Urinary bladder (tissue), 4 donors: ENCODE measurements around the gene FKBP2. TPM values are rescaled to one million over a fixed set of nuclear protein-coding genes. Genes with fewer than 3 reads are reported as not detected.
"Not testable (repeated sequence)": the region's sequence is repeated elsewhere in the genome, so short reads cannot be mapped to it uniquely, and the experiment has no call there.

Experiments
- DNase-seq: peaks from one replicate; pipeline ENCODE4 v3.0.0-alpha.2; 2015; ENCODE audit errors: extremely low spot score
- H3K27ac ChIP-seq: one replicate; pipeline ENCODE4 v1.5.1; 2013; ENCODE audit warnings: low read depth, mild to moderate bottlenecking, moderate library complexity
- H3K36me3 ChIP-seq: one replicate; pipeline ENCODE4 v1.6.1; 2013; ENCODE audit warnings: mild to moderate bottlenecking, moderate library complexity; ENCODE audit not compliant: insufficient read depth
- H3K4me1 ChIP-seq: one replicate; pipeline ENCODE4 v1.6.1; 2013; ENCODE audit warnings: mild to moderate bottlenecking, moderate library complexity; ENCODE audit not compliant: insufficient read depth
- H3K4me3 ChIP-seq: one replicate; pipeline ENCODE4 v1.5.1; 2013; ENCODE audit warnings: low read depth, low read length
- WGBS: extraction: QIAGEN DNeasy Blood & Tissue Kit; methylation state at CpG from one replicate; pipeline ENCODE4 v1.1.7; 2013; 5-methylcytosine and 5-hydroxymethylcytosine counted together
- polyA plus RNA-seq: library from polyadenylated mRNA; stranded (reverse); fragments of 200-250 nt; gene quantifications from one replicate; pipeline ENCODE4 v1.2.3, GENCODE V29; 2013
- total RNA-seq: library from RNA; depleted of rRNA; stranded (reverse); fragments of >200 nt; gene quantifications from one replicate; pipeline ENCODE4 v1.2.3, GENCODE V29; 2014
- donor health status: healthy with polysubstance abuse.
- donor health status: healthy.

FKBP2 gene
- total and polyA plus RNA-seq, 2 donors, result 29.2 to 167 TPM

- DNase-seq, result no peak
- Histone ChIP-seq H3K4me1 (no peaks in the 10 kb centered on the region), H3K36me3 (no peaks in the 10 kb centered on the region), H3K27ac (peak overlapping the region; percentile 62), H3K4me3 (peak overlapping the region; percentile 56)
- WGBS, result 11% methylated on average over 6 of the region's 6 CpGs
Measured at GRCh38 chr11:64245401-64245796, 4.5 kb downstream of the FKBP2 start.

GRCh38 chr11:64245797-64246620, 5.1 kb downstream of the FKBP2 start:
- WGBS, result under 1% methylated on average over 46 of the region's 46 CpGs
- H3K36me3 ChIP-seq, result no peaks in the 10 kb centered on the region
- no peak for DNase-seq
- H3K4me3 ChIP-seq, result peak overlapping the region; percentile 56
- peak overlapping the region; percentile 62 for H3K27ac ChIP-seq
- no peaks in the 10 kb centered on the region for H3K4me1 ChIP-seq

GRCh38 chr11:64246621-64246870, 5.7 kb downstream of the FKBP2 start:
- H3K4me1 ChIP-seq, H3K36me3 ChIP-seq, H3K27ac ChIP-seq, DNase-seq: not testable (repeated sequence)
- under 1% methylated on average over 43 of the region's 43 CpGs for WGBS
- H3K4me3 ChIP-seq, result peak overlapping the region; percentile 56

GRCh38 chr11:64246871-64247728, 6.2 kb downstream of the FKBP2 start, which contains the start of gene PPP1R14B:
Gene PPP1R14B, minus strand, starts transcription at chr11:64246943. Its CDS starts 270 bp downstream, at chr11:64246673.
- Histone ChIP-seq H3K36me3 (no peaks in the 10 kb centered on the region), H3K27ac (peak within 1 kb of the TSS; percentile 83), H3K4me1 (no peaks in the 10 kb centered on the region), H3K4me3 (peak within 1 kb of the TSS; percentile 56)
- DNase-seq, result no peak
- under 1% methylated on average over 74 of the region's 74 CpGs for WGBS

GRCh38 chr11:64247729-64248531, 7.0 kb downstream of the FKBP2 start:
- H3K27ac ChIP-seq, result no peak overlapping the region
- no peak for DNase-seq

GRCh38 chr11:64248578-64248977, 7.7 kb downstream of the FKBP2 start:
- no peaks in the 10 kb centered on the region for H3K4me1 ChIP-seq
- H3K36me3 ChIP-seq, result no peaks in the 10 kb centered on the region
- H3K4me3 ChIP-seq, result no peak overlapping the region
- no peak overlapping the region for H3K27ac ChIP-seq
- DNase-seq, result no peak
- 79% methylated on average over 7 of the region's 7 CpGs for WGBS

More at GRCh38 chr11:64247729-64248531, 7.0 kb downstream of the FKBP2 start:
- Histone ChIP-seq H3K36me3 (no peaks in the 10 kb centered on the region), H3K4me1 (no peaks in the 10 kb centered on the region), H3K4me3 (peak overlapping the region; percentile 56)
- WGBS, result 41% methylated on average over 31 of the region's 31 CpGs

- DNase-seq, result no peak
- Histone ChIP-seq H3K36me3 (no peaks in the 10 kb centered on the region), H3K27ac (no peak overlapping the region), H3K4me3 (no peak overlapping the region), H3K4me1 (no peaks in the 10 kb centered on the region)
- WGBS, result 94% methylated on average over 4 of the region's 4 CpGs
Measured at GRCh38 chr11:64249038-64249437, 8.1 kb downstream of the FKBP2 start.

- H3K27ac ChIP-seq, result no peak overlapping the region
- no peaks in the 10 kb centered on the region for H3K36me3 ChIP-seq
- H3K4me1 ChIP-seq, result no peaks in the 10 kb centered on the region
- WGBS, result 89% methylated on average over 8 of the region's 8 CpGs
- no peak overlapping the region for H3K4me3 ChIP-seq
- no peak for DNase-seq
Measured at GRCh38 chr11:64249563-64250414, 8.9 kb downstream of the FKBP2 start.

- no peaks in the 10 kb centered on the region for H3K4me1 ChIP-seq
- H3K27ac ChIP-seq, result no peak overlapping the region
- no peak for DNase-seq
- H3K36me3 ChIP-seq, result no peaks in the 10 kb centered on the region
- peak overlapping the region; percentile 80 for H3K4me3 ChIP-seq
- WGBS, result 19% methylated on average over 13 of the region's 13 CpGs
Measured at GRCh38 chr11:64250415-64251015, 9.6 kb downstream of the FKBP2 start.

GRCh38 chr11:64251016-64251752, 10.3 kb downstream of the FKBP2 start, which contains the start of gene PLCB3:
Gene PLCB3, plus strand, starts transcription at chr11:64251530. Its CDS starts 120 bp downstream, at chr11:64251650.
- Histone ChIP-seq H3K4me3 (peak within 1 kb of the TSS; percentile 80), H3K4me1 (no peaks in the 10 kb centered on the region), H3K36me3 (no peaks in the 10 kb centered on the region), H3K27ac (no peak within 1 kb of the TSS)
- DNase-seq, result no peak
- WGBS, result under 1% methylated on average over 75 of the region's 75 CpGs

GRCh38 chr11:64251753-64252002, 10.8 kb downstream of the FKBP2 start:
- DNase-seq, result no peak
- Histone ChIP-seq H3K4me3 (peak overlapping the region; percentile 80), H3K27ac (no peak overlapping the region), H3K36me3 (no peaks in the 10 kb centered on the region), H3K4me1 (no peaks in the 10 kb centered on the region)
- WGBS, result 1% methylated on average over 18 of the region's 18 CpGs
